BJ (cell line): Measurements from ENCODE around the gene TAS2R60. TPM values are rescaled to one million over a fixed set of nuclear protein-coding genes. Genes with fewer than 3 reads are reported as not detected.
"Not testable (repeated sequence)": the region's sequence is repeated elsewhere in the genome, so short reads cannot be mapped to it uniquely, and the experiment has no call there.

Experiments
- CTCF ChIA-PET: fragments of 350-600 bp; formaldehyde crosslinking; extraction: SDS; loops from one replicate; lab custom pipeline; 2021; ENCODE audit warnings: antibody characterized with exemption, inconsistent platforms; lab: Yijun Ruan, JAX
- POLR2A ChIA-PET: fragments of 300-600 bp; sonication (Branson Sonifier 250); formaldehyde crosslinking; extraction: SDS; loops from one replicate; lab custom pipeline; 2021; ENCODE audit warnings: antibody characterized with exemption; lab: Charles Lee
- DNase-seq: peaks from one replicate; pipeline ENCODE4 v3.0.0-alpha.2; 2011; ENCODE audit warnings: low read depth
- H3K27me3 ChIP-seq: 2 replicates; pipeline ENCODE4 v1.6.0; 2011; ENCODE audit warnings: low read length; ENCODE audit not compliant: control insufficient read depth, insufficient read depth
- H3K36me3 ChIP-seq: 2 replicates; pipeline ENCODE4 v1.5.1; 2011; ENCODE audit warnings: low read length; ENCODE audit not compliant: control insufficient read depth, insufficient read depth
- H3K4me3 ChIP-seq: 2 replicates; pipeline ENCODE4 v1.5.1; 2011; ENCODE audit warnings: low read depth, mild to moderate bottlenecking, control low read depth, low read length
- CTCF ChIP-seq: IDR thresholded peaks from 2 replicates; pipeline ENCODE4 v1.5.1; 2011; ENCODE audit warnings: low read depth, mild to moderate bottlenecking, control low read depth, inconsistent platforms, low read length, moderate library complexity; ENCODE audit not compliant: insufficient read depth
- polyA plus RNA-seq: library from polyadenylated mRNA; depleted of rRNA; stranded (reverse); fragments of >200 nt; gene quantifications from 2 replicates; pipeline ENCODE4 v1.2.3, GENCODE V29; 2011

The TAS2R60 gene
- polyA plus RNA-seq, 1 experiment, result not detected

DNA sequence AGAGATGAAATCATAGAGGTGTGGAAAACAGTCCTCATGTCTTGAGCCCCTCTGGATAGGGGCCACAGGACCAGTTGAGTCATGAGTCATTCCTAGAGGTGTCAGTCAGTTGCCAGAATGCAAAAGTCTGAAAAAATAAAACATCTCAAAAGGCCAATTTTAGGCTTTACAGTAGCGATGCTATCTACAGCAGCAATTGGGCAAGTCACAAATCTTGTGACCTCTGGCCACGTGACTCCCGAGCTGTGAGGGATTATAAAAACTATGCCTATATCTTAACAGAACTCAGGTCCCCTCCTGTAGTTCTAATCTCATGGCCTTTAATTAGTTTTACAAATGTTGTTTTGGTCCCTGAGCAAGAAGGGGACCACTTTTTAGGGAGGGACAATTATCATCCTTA, 18.8 kb downstream of the TAS2R60 start:
- H3K27me3 ChIP-seq, result no peaks in the 10 kb centered on the region
- DNase-seq, result no peak
- POLR2A ChIA-PET, result no interaction called here
- no peaks in the 10 kb centered on the region for H3K36me3 ChIP-seq
- CTCF ChIA-PET, result interaction anchor here (1.3 kb wide), 1 partner anchor 39 kb away, joined by 5 read pairs; no protein-coding TSS in a partner anchor
- TF ChIP-seq CTCF, result no peak
- H3K4me3 ChIP-seq, result no peak overlapping the region

DNA sequence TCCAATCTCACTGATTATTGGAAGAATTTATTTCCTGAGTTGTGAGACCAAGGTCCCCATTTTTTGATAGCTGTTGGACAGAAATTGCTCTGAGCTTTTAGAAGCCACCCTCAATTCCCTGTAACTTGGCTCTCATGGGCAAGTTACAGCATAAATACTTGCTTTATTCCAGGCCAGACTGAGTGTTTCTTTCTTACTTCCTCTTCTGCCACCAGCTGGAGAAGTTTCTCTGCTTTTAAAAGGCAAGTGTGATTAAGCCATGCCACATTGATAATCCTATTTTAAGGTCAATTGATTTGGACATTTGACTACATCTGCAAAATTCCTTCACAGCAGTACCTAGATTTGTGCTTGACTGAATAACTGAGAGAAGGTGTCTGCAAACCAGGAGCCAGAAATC, 20.3 kb downstream of the TAS2R60 start:
- no peak for DNase-seq
- no peak for TF ChIP-seq CTCF
- Histone ChIP-seq H3K4me3 (no peak overlapping the region), H3K36me3 (no peaks in the 10 kb centered on the region), H3K27me3 (no peaks in the 10 kb centered on the region)
- ChIA-PET POLR2A (no interaction called here), CTCF (interaction anchor here (0.5 to 1.3 kb wide), 4 partner anchors 15 to 40 kb away, joined by 3 to 5 read pairs (median 4); no protein-coding TSS in a partner anchor)

GRCh38 chr7:143463957-143464356, 20.7 kb downstream of the TAS2R60 start:
- ChIA-PET POLR2A (no interaction called here), CTCF (interaction anchor here (0.9 to 1.9 kb wide), 3 partner anchors 15 to 224 kb away, joined by 3 to 5 read pairs (median 5); no protein-coding TSS in a partner anchor)
- Histone ChIP-seq H3K36me3 (no peaks in the 10 kb centered on the region), H3K4me3 (no peak overlapping the region), H3K27me3 (no peaks in the 10 kb centered on the region)
- no peak for TF ChIP-seq CTCF
- no peak for DNase-seq

- CTCF ChIA-PET, result interaction anchor here (2.0 kb wide), 1 partner anchor 23 kb away, joined by 6 read pairs; no protein-coding TSS in a partner anchor
- TF ChIP-seq CTCF, result no peak
- DNase-seq, result no peak
- Histone ChIP-seq H3K36me3 (no peaks in the 10 kb centered on the region), H3K4me3 (no peak overlapping the region), H3K27me3 (no peaks in the 10 kb centered on the region)
- POLR2A ChIA-PET, result no interaction called here
These were observed 24.5 kb downstream of the TAS2R60 start for GRCh38 chr7:143467724-143468123.

DNA sequence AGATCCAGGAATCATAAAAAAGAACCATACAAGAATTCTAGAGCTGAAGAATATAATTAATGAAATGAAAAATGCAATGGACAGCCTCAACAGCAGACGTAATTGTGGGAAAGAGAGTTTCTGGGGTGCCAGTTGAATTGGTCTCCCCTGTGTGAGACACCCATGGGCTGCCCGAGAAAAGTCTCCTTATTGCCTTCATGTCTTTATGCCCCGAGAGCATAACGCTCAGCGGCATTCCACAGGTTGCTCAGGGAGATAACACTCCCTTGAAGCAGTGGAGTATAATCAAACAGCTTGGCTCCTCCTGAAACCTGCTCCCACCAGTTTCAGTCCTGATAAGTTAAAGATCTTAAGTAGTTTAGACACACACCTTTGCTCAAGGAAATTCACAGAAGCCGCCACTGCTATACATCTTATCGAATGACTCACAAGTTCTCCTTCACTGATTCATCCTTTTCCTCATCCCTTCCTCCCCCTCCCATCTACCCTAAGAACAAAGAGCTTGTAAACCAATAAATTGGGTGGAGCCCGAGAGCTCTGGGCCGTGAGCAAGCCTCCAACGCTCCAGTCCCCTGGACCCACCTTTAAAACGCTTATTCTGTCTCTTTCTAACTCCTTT, 28.9 kb downstream of the TAS2R60 start:
- CTCF ChIA-PET, DNase-seq, H3K36me3 ChIP-seq, H3K27me3 ChIP-seq, POLR2A ChIA-PET, H3K4me3 ChIP-seq: not testable (repeated sequence)
